Activated CD4-positive, alpha-beta memory T cell treated with anti-CD3 and anti-CD28 coated beads, Interleukin-2, amount 10 ng/mL, durations not matched to agents 7 days and 5 days (primary cell): ENCODE results near the gene DUSP2. TPM values are rescaled to one million over a fixed set of nuclear protein-coding genes. Genes with fewer than 3 reads are reported as not detected.
"Not testable (repeated sequence)": the region's sequence is repeated elsewhere in the genome, so short reads cannot be mapped to it uniquely, and the experiment has no call there.

ENCODE experiments used
- CTCF ChIA-PET: fragments of 350-600 bp; sonication (Branson Sonifier 250); formaldehyde crosslinking; loops from one replicate; lab custom pipeline; 2021; ENCODE audit warnings: antibody characterized with exemption, inconsistent platforms; lab: Charles Lee
- POLR2A ChIA-PET: fragments of 350-600 bp; sonication (Branson Sonifier 250); formaldehyde crosslinking; loops from one replicate; lab custom pipeline; 2021; ENCODE audit warnings: antibody characterized with exemption; lab: Charles Lee
- DNase-seq: peaks from one replicate; pipeline ENCODE4 v3.0.0-alpha.2; 2020
- H3K27ac Mint-ChIP-seq: one replicate; pipeline ENCODE4 v1.8.0; 2021; ENCODE audit warnings: mild to moderate bottlenecking, mixed read lengths
- H3K27me3 Mint-ChIP-seq: one replicate; pipeline ENCODE4 v1.8.0; 2021; ENCODE audit warnings: mixed read lengths
- H3K36me3 Mint-ChIP-seq: one replicate; pipeline ENCODE4 v1.8.0; 2021; ENCODE audit warnings: low read depth, mixed read lengths
- H3K4me1 Mint-ChIP-seq: one replicate; pipeline ENCODE4 v1.8.0; 2021; ENCODE audit warnings: mixed read lengths
- H3K4me3 Mint-ChIP-seq: one replicate; pipeline ENCODE4 v1.8.0; 2021; ENCODE audit warnings: mild to moderate bottlenecking, mixed read lengths
- H3K9me3 Mint-ChIP-seq: one replicate; pipeline ENCODE4 v1.8.0; 2021; ENCODE audit warnings: mixed read lengths
- total RNA-seq, 2 experiments: library from RNA; stranded (reverse); gene quantifications; one replicate each; pipeline ENCODE4 v1.2.3, GENCODE V29; 2021

Gene DUSP2
- total RNA-seq, 2 experiments from 2014 or later, result 40.8 to 42.5 TPM

- Mint-ChIP-seq H3K4me1 (peaks cover 63% of the 10 kb centered on the region), H3K4me3 (peak overlapping the region; percentile 88), H3K27me3 (no peaks in the 10 kb centered on the region), H3K27ac (peak overlapping the region; percentile 85), H3K9me3 (no peaks in the 10 kb centered on the region), H3K36me3 (peaks cover 13% of the 10 kb centered on the region)
- ChIA-PET POLR2A (interaction anchor here (1.0 to 7.5 kb wide), 8 partner anchors 11 to 65 kb away, joined by 4 to 91 read pairs (median 17); partner anchors contain the start of genes ADRA2B and STARD7), CTCF (interaction anchor here (0.8 to 13.4 kb wide), 7 partner anchors 11 to 191 kb away, joined by 3 to 323 read pairs (median 3); partner anchors contain the start of gene NCAPH)
- peak; percentile 41 for DNase-seq
Observed at GRCh38 chr2:96143848-96144480, 1.3 kb downstream of the DUSP2 start.

DNA sequence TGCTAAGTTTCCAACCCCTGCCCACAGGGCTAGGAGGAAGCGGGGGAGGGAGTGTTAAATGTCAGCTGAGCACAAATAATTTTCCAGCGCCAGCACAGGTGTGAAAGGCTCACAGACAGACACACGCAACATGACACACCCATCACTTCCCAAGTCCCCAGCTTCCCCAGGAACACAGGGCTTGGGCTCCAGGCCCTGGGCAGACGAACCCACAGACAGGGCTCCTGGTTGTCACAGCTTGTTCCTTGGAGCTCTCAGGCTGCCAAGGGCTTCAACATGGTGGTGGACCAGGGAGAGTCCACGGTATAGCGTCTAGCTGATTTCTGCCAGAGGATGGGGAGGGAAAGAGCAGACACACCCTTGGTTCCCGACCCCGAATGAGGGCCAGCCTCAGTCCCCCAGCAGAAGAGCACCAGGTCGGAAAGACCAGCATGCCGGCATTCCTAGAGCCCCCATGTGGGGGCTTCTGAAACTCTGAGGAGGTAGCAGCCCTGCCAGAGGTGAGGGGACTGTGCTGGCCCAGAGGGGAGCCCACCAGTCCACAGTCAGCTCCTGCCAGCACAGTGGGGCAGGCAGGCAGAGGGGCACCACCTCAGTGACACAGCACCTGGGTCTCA is 1.9 kb downstream of the DUSP2 start:
- POLR2A ChIA-PET, result interaction anchor here (0.7 to 7.5 kb wide), 11 partner anchors 11 to 201 kb away, joined by 3 to 91 read pairs (median 4); partner anchors contain the start of genes ANKRD36C, SNRNP200 and STARD7
- H3K27me3 Mint-ChIP-seq, result no peaks in the 10 kb centered on the region
- H3K4me1 Mint-ChIP-seq, result peaks cover 57% of the 10 kb centered on the region
- no peak for DNase-seq
- peaks cover 13% of the 10 kb centered on the region for H3K36me3 Mint-ChIP-seq
- peak overlapping the region; percentile 88 for H3K4me3 Mint-ChIP-seq
- H3K9me3 Mint-ChIP-seq, result no peaks in the 10 kb centered on the region
- CTCF ChIA-PET, result interaction anchor here (0.8 to 13.4 kb wide), 9 partner anchors 11 to 192 kb away, joined by 3 to 323 read pairs (median 3); partner anchors contain the start of gene NCAPH
- H3K27ac Mint-ChIP-seq, result peak overlapping the region; percentile 85

DNA sequence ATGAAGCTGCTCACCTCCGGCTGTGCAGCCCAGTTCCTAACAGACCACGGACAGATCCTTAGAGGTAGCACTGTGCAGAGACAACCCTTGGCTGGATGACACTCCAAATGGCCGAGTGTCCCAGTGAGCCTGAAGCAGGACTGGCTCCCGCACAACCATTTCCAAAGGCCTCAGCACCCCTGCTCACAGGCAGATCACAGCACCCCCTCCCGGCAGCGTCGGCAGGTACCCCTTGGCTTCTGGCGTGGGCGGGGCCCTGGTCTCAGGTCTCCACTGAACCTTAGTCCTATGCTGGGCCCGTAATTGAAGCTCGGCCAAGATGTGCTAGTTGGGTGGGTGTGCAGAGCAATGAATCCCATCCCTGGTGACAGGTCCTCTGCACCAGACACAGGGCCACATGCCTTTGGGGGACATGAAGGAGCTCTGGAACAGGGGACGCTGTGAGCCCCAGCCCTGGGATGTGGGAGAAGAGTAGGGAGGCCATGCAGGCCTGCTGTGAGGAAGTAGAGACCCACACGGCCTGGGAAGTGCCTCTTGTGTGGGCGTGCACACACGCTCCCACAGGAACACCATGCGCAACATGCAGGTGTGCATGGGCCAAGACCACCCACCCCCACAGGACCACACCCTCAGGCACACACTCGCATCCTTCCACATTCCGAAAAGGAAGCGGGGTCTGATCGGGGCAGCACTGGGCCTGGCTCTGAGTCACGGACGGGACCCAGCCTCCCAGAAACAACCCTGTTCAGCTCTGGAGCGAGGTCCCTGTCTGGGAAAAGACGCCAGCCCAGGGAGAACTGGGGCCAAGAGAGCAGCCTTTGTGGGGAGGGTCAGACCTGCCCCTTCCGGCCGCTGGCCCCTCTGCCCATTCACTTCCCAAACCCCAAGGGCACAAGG is 2.8 kb downstream of the DUSP2 start:
- Mint-ChIP-seq H3K4me1 (peaks cover 51% of the 10 kb centered on the region), H3K9me3 (no peaks in the 10 kb centered on the region), H3K27me3 (no peaks in the 10 kb centered on the region), H3K27ac (peak overlapping the region; percentile 23), H3K36me3 (peaks cover 13% of the 10 kb centered on the region), H3K4me3 (peak overlapping the region; percentile 48)
- peak; percentile 60 for DNase-seq
- CTCF ChIA-PET, result interaction anchor here (0.7 to 13.4 kb wide), 11 partner anchors 10 to 193 kb away, joined by 3 to 323 read pairs (median 3); partner anchors contain the start of genes NCAPH and STARD7
- POLR2A ChIA-PET, result interaction anchor here (0.7 to 7.5 kb wide), 10 partner anchors 10 to 202 kb away, joined by 3 to 91 read pairs (median 4); partner anchors contain the start of genes ANKRD36C, SNRNP200 and STARD7

- not testable (repeated sequence) for H3K9me3 Mint-ChIP-seq, DNase-seq, H3K27ac Mint-ChIP-seq, H3K27me3 Mint-ChIP-seq, H3K4me3 Mint-ChIP-seq
- Mint-ChIP-seq H3K36me3 (peaks cover 13% of the 10 kb centered on the region), H3K4me1 (peaks cover 43% of the 10 kb centered on the region)
- ChIA-PET CTCF (interaction anchor here (0.7 to 13.4 kb wide), 5 partner anchors 34 to 179 kb away, joined by 3 to 323 read pairs (median 4); partner anchors contain the start of gene STARD7), POLR2A (interaction anchor here (3.2 to 7.5 kb wide), 4 partner anchors 17 to 67 kb away, joined by 27 to 91 read pairs (median 62); partner anchors contain the start of gene STARD7)
Observed at GRCh38 chr2:96141624-96141967, 3.6 kb downstream of the DUSP2 start.

DNA sequence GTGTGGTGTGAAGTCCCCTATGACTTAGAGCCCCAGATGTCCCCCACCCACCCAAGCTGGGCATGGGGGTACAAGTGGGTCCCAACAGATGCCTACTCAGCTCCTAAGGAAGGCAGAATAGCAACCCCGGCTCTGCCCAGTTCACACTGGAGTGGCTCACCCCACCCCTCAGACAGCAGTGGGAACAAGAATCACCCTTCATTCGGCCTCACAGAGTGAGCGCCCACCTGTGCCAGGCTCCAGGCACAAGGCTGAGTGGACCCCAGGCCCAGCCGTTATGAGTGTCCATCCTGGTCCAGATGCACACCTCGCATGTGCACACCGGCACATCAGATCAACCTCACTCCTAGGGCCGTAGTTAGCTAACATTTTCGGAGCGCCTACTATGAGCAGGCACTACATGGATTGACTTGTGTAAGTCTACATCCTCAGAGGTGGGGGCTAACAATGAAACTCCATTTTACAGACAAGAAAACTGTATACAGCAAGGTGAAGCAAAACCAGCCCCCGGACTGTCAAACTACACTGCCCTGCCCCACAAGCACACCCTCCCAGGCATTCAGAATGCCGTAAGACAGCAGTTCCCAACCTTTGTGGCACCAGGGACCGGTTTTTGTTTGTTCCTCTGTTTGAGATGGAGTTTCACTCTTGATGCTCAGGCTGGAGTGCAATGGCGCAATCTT is 4.2 kb downstream of the DUSP2 start:
- Mint-ChIP-seq H3K9me3 (no peaks in the 10 kb centered on the region), H3K4me1 (peaks cover 38% of the 10 kb centered on the region), H3K4me3 (no peak overlapping the region), H3K27ac (no peak overlapping the region), H3K36me3 (peaks cover 13% of the 10 kb centered on the region), H3K27me3 (no peaks in the 10 kb centered on the region)
- CTCF ChIA-PET, result interaction anchor here (0.7 to 13.4 kb wide), 6 partner anchors 34 to 180 kb away, joined by 3 to 323 read pairs (median 4); partner anchors contain the start of gene STARD7
- DNase-seq, result no peak
- POLR2A ChIA-PET, result interaction anchor here (0.6 to 6.1 kb wide), 3 partner anchors 33 to 225 kb away, joined by 3 to 35 read pairs (median 27); partner anchors contain the start of gene STARD7

DNA sequence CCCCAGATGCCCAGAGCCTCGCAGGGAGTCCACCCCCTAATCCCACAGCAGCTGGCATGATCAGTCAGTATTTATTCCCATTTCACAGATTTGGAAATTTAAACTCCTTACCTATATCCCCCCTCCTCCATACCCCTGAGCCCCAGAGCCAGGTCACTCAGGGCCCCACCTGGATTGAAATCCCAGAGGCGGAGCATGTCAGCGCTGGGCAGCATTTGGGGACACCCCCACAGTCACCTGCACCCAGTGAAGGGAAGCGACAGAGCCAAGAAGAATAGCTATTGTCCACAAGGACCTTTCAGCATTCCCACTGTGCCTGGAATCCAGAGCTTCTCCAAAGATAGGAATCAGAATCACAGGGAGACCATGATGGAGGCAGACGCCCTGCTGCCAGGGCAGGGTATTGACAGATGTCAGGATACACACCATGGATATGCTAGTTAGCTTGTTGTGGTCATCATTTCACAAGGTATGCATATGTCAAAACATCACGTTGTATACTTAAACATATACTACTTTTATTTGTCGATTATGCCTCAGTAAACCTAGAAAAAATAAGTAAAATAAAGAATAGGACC is 6.0 kb downstream of the DUSP2 start:
- Mint-ChIP-seq H3K9me3 (no peaks in the 10 kb centered on the region), H3K27ac (no peak overlapping the region), H3K36me3 (peaks cover 12% of the 10 kb centered on the region), H3K27me3 (no peaks in the 10 kb centered on the region), H3K4me1 (peaks cover 27% of the 10 kb centered on the region), H3K4me3 (no peak overlapping the region)
- ChIA-PET CTCF (interaction anchor here (0.6 to 13.4 kb wide), 22 partner anchors 9 to 377 kb away, joined by 3 to 323 read pairs (median 5); partner anchors contain the start of gene STARD7), POLR2A (interaction anchor here (1.0 to 1.9 kb wide), 5 partner anchors 9 to 69 kb away, joined by 4 to 34 read pairs (median 5); partner anchors contain the start of gene STARD7)
- no peak for DNase-seq

DNA sequence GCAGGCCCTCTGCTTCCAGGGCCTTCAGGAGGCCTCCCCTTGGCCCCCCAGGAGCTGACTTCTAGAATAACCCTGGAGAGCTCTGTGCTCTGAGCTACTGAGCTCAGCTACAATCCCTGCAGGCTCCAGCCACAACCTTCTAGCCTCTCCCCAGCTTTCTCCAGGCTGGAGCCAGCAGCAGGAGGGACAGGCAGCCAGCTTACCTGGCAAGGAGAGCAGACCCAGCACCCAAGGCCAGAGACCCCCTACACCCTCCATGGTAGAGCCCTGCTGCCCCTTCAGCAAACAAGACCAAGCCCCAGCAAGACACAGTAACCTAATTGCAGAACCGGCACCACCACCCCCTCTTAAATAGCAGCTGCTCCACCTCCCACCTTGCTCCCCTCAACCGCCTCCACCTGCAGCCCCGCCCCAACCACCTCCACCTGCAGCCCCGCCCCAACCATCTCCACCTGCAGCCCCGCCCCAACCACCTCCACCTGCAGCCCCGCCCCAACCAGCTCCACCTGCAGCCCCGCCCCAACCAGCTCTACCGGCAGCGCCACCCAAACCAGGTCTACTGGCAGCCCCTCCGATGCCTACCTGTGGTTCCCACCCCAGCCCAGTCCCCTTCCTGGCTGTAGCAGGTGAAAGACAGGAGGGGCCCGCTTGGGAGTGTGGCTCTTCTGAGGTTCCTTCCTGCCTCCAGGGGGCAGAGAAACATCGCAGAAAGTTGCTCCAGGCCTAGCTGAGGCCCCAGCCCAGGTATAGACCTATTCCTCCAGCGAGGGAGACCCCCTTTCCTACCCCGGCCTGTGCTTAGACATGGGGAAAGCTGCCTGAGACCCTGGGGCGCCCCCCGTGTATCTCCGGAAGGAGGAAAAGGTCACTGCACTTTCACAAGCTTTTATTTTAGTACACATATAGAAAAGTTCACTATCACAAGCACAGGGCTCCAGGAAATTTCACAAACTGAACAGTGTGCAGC is 6.8 kb downstream of the DUSP2 start, which contains the start of gene ASTL:
Gene ASTL, minus strand, starts transcription at position 324 of the 967 bp plus-strand sequence. Its CDS starts 66 bp downstream, at position 258.
- H3K9me3 Mint-ChIP-seq, result no peaks in the 10 kb centered on the region
- H3K4me3 Mint-ChIP-seq, result no peak within 1 kb of the TSS
- peak; percentile 72 for DNase-seq
- H3K27me3 Mint-ChIP-seq, result no peaks in the 10 kb centered on the region
- POLR2A ChIA-PET, result interaction anchor here (0.9 to 1.9 kb wide), 7 partner anchors 10 to 125 kb away, joined by 3 to 34 read pairs (median 4); partner anchors contain the start of gene STARD7
- no peak within 1 kb of the TSS for H3K27ac Mint-ChIP-seq
- peaks cover 19% of the 10 kb centered on the region for H3K4me1 Mint-ChIP-seq
- CTCF ChIA-PET, result interaction anchor here (0.6 to 13.4 kb wide), 22 partner anchors 8 to 378 kb away, joined by 3 to 323 read pairs (median 5); partner anchors contain the start of gene STARD7
- H3K36me3 Mint-ChIP-seq, result peaks cover 4% of the 10 kb centered on the region

DNA sequence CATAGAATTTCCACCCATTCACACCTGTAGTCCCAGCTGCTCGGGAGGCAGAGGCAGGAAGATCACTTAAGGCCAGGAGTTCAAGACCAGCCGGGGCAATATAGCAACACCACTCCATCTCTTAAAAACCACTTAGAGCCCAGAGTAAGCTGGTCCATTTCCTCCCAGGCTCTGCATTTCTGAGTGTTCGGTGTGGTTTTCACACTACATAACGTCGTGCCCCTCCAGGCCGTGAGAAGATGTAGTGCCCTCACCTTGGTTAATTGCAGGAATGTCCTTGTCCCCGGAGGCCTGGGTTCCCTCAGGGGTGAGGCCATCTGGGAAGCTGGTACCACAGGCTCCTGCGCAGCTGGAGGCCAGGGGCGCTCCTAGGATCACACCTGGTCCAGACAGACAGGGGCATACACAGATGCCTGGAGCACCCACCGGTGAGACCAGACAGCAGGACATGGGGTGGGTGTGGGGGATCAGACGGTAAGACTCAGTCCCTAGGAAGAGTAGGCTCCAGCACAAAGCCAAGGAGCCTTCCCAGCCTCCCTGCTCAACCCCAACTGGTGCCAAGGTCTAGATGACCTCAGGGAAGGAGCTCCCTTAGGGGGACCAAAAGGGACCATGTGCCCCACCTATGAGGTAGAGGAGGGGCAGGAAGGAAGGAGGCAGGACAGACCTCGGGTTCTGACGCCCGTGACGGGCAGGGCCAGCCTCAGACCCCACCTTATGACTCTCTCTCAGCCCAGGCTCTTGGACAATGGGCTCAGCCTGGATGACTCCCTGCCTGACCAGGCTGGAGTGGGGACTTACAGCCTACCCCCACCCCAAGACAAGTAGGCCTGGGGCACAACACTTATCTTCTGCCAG is 7.7 kb downstream of the DUSP2 start:
- Mint-ChIP-seq H3K4me1 (peaks cover 11% of the 10 kb centered on the region), H3K9me3 (no peaks in the 10 kb centered on the region), H3K36me3 (no peaks in the 10 kb centered on the region), H3K27ac (no peak overlapping the region), H3K27me3 (no peaks in the 10 kb centered on the region), H3K4me3 (no peak overlapping the region)
- DNase-seq, result no peak
- ChIA-PET POLR2A (interaction anchor here (0.8 to 1.4 kb wide), 6 partner anchors 10 to 126 kb away, joined by 3 to 6 read pairs (median 3); partner anchors contain the start of gene STARD7), CTCF (interaction anchor here (0.9 to 13.4 kb wide), 12 partner anchors 21 to 145 kb away, joined by 3 to 323 read pairs (median 7); no protein-coding TSS in a partner anchor)

DNA sequence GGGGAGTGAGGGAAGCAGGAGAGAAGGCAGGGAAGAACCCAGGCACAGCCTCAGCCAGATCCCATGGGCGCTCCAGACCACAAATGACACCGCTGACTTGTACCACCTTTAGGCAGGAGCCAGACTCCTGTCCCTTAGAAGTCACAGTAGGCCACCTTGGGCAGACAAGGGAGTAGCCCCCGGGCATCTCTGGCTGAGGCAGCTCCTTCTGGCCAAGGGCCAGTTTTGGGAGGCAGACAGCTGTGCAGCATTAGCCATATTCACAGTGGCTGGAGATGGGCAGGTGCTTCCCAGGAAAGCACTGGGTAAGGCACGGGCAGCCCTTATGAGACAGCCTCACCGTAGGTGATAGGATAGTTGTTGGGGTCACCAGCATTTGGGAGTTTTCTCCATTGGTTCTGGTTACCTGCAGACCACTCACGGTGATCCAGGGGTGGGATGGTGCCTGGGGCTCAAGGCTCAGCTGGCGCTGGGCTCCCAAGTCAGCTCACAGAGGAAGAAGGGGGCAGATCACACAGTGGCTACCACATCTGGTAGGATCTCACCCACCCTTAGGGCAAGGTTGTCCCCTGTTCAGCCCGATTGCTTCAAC is 9.0 kb downstream of the DUSP2 start:
- H3K4me1 Mint-ChIP-seq, result peaks cover 13% of the 10 kb centered on the region
- no peak overlapping the region for H3K27ac Mint-ChIP-seq
- CTCF ChIA-PET, result interaction anchor here (0.8 to 13.4 kb wide), 8 partner anchors 19 to 143 kb away, joined by 3 to 323 read pairs (median 6); no protein-coding TSS in a partner anchor
- DNase-seq, result no peak
- H3K36me3 Mint-ChIP-seq, result no peaks in the 10 kb centered on the region
- H3K9me3 Mint-ChIP-seq, result no peaks in the 10 kb centered on the region
- H3K4me3 Mint-ChIP-seq, result no peak overlapping the region
- no peaks in the 10 kb centered on the region for H3K27me3 Mint-ChIP-seq
- POLR2A ChIA-PET, result interaction anchor here (0.8 to 1.4 kb wide), 2 partner anchors 11 to 38 kb away, joined by 4 to 6 read pairs; no protein-coding TSS in a partner anchor
